Stomach (tissue), 4 donors: Measurements from ENCODE around the gene ADAMTS20.

ENCODE experiments used
- POLR2A ChIP-seq, 4 donors: fragments of 450-650 bp; IDR thresholded peaks; one replicate each; pipeline ENCODE4 v1.6.1; 2016; ENCODE audit warnings: antibody characterized with exemption in 4 of 4, control low read depth in 2 of 4, mild to moderate bottlenecking in 1 of 4, moderate library complexity in 1 of 4
- TF ChIP-seq, protein P1 (sequence below), 7 experiments: fragments of 450-650 bp in 4 of 7; fragments of 200-600 bp in 3 of 7; sonication (generic) in 3 of 7; IDR thresholded peaks; one replicate each; pipeline ENCODE4 v1.5.1; 2016 to 2019; ENCODE audit warnings: antibody characterized with exemption in 7 of 7, control low read depth in 2 of 7, mild to moderate bottlenecking in 1 of 7

GRCh38 chr12:43599708-43600107 is 47.7 kb upstream of the ADAMTS20 start:
- TF ChIP-seq, protein P1, sequence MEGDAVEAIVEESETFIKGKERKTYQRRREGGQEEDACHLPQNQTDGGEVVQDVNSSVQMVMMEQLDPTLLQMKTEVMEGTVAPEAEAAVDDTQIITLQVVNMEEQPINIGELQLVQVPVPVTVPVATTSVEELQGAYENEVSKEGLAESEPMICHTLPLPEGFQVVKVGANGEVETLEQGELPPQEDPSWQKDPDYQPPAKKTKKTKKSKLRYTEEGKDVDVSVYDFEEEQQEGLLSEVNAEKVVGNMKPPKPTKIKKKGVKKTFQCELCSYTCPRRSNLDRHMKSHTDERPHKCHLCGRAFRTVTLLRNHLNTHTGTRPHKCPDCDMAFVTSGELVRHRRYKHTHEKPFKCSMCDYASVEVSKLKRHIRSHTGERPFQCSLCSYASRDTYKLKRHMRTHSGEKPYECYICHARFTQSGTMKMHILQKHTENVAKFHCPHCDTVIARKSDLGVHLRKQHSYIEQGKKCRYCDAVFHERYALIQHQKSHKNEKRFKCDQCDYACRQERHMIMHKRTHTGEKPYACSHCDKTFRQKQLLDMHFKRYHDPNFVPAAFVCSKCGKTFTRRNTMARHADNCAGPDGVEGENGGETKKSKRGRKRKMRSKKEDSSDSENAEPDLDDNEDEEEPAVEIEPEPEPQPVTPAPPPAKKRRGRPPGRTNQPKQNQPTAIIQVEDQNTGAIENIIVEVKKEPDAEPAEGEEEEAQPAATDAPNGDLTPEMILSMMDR (IDR thresholded peaks at IDR 0.05): no peak
- no peak for TF ChIP-seq POLR2A (IDR thresholded peaks at IDR 0.05)
